K562 (cell line): ENCODE measurements around the gene PDE1A. TPM values are rescaled to one million over a fixed set of nuclear protein-coding genes. Genes with fewer than 3 reads are reported as not detected.

Source experiments
- ATAC-seq: fragments of 200-7000 bp; cut with Tn5 transposase; 3 replicates; pipeline ENCODE4 v1.9.1; 2020; ENCODE audit warnings: moderate library complexity
- BruUV-seq: library from RNA; stranded (reverse); fragments of 400-500 nt; replicated peaks from 2 replicates; lab custom pipeline; 2021; lab: Mats Ljungman, UMichigan
- CTCF ChIA-PET: fragments of 300-600 bp; formaldehyde crosslinking; extraction: SDS; loops from one replicate; lab custom pipeline; 2021; ENCODE audit warnings: low intra/inter-chr PET ratio; lab: Yijun Ruan, JAX
- POLR2A ChIA-PET: fragments of 300-600, 350-650 bp; sonication (Branson Sonifier 250); formaldehyde crosslinking; extraction: SDS; loops from one replicate; lab custom pipeline; 2021; ENCODE audit warnings: antibody characterized with exemption, inconsistent platforms; lab: Yijun Ruan, JAX
- DNase-seq, 4 experiments: peaks; one replicate each; pipeline versions ENCODE4 v3.0.0 to v3.0.0-alpha.2; 2011 to 2018; ENCODE audit warnings: low spot score in 3 of 4, mixed read lengths in 3 of 4; ENCODE audit errors: extremely low read depth in 1 of 4
- FAIRE-seq: peaks from 2 replicates; lab custom pipeline; 2011; peaks lifted over from hg19 to GRCh38; lab: Jason Lieb, UNC
- H2AFZ ChIP-seq: 2 replicates; pipeline ENCODE4 v1.6.0; 2011; ENCODE audit warnings: low read depth, low read length, control low read depth, inconsistent platforms
- H3K27ac ChIP-seq: fragments of 200-600 bp; 3 replicates; pipeline ENCODE4 v1.8.0; 2011; ENCODE audit warnings: low read depth, mild to moderate bottlenecking, control low read depth, inconsistent platforms, low read length, moderate library complexity, mixed read lengths; ENCODE audit errors: extremely low read depth
- H3K27me3 ChIP-seq, 2 experiments: fragments of 300-600 bp in 1 of 2; 2 replicates in 1 of 2; 3 replicates in 1 of 2; pipeline versions ENCODE4 v1.6.0 to v1.8.0; 2011; ENCODE audit warnings: inconsistent platforms in 2 of 2, low read length in 2 of 2, mild to moderate bottlenecking in 1 of 2, mixed read lengths in 1 of 2, moderate library complexity in 1 of 2; ENCODE audit not compliant: control insufficient read depth in 2 of 2, insufficient read depth in 2 of 2
- H3K36me3 ChIP-seq: fragments of 300-600 bp; 3 replicates; pipeline ENCODE4 v1.8.0; 2011; ENCODE audit warnings: mild to moderate bottlenecking, low read length, inconsistent platforms; ENCODE audit not compliant: control insufficient read depth, insufficient read depth
- H3K4me1 ChIP-seq, 2 experiments: fragments of 200-600 bp in 1 of 2; replicated peaks in 1 of 2; 2 replicates in 1 of 2; 3 replicates in 1 of 2; pipeline versions ENCODE4 v1.5.1 to v1.8.0; 2011; ENCODE audit warnings: inconsistent platforms in 2 of 2, low read length in 2 of 2, mild to moderate bottlenecking in 1 of 2, mixed read lengths in 1 of 2, moderate library complexity in 1 of 2; ENCODE audit not compliant: control insufficient read depth in 2 of 2, insufficient read depth in 2 of 2
- H3K4me2 ChIP-seq: 2 replicates; pipeline ENCODE4 v1.6.1; 2011; ENCODE audit warnings: low read length, control low read depth, inconsistent platforms, mixed read lengths; ENCODE audit not compliant: insufficient read depth
- H3K4me3 ChIP-seq: fragments of 200-600 bp; sonication (generic), shearing (Covaris generic); 2 replicates; pipeline ENCODE4 v1.5.1; 2016; ENCODE audit warnings: control low read depth, inconsistent platforms
- H3K79me2 ChIP-seq: fragments of 200-600 bp; 3 replicates; pipeline ENCODE4 v1.8.0; 2011; ENCODE audit warnings: low read length, inconsistent platforms; ENCODE audit not compliant: control insufficient read depth, insufficient read depth
- H3K9ac ChIP-seq, 2 experiments: 2 replicates each; pipeline versions ENCODE4 v1.6.0 to v1.6.1; 2011; ENCODE audit warnings: low read depth in 2 of 2, low read length in 2 of 2, control low read depth in 1 of 2, inconsistent platforms in 1 of 2, mild to moderate bottlenecking in 1 of 2, mixed read lengths in 1 of 2; ENCODE audit not compliant: insufficient read depth in 1 of 2
- H3K9me1 ChIP-seq: one replicate; pipeline ENCODE4 v1.6.0; 2011; ENCODE audit warnings: inconsistent platforms, mild to moderate bottlenecking, low read length, moderate library complexity; ENCODE audit not compliant: control insufficient read depth, insufficient read depth
- H3K9me3 ChIP-seq: replicated peaks from 2 replicates; pipeline ENCODE4 v1.5.1; 2011; ENCODE audit warnings: low read depth, low read length, inconsistent platforms; ENCODE audit not compliant: control insufficient read depth, insufficient read depth
- H4K20me1 ChIP-seq: replicated peaks from 2 replicates; pipeline ENCODE4 v1.6.1; 2011; ENCODE audit warnings: low read length, inconsistent platforms, mixed read lengths; ENCODE audit not compliant: control insufficient read depth, insufficient read depth
- ARID3A ChIP-seq: IDR thresholded peaks from 2 replicates; pipeline ENCODE4 v1.6.1; 2012; ENCODE audit warnings: low read depth, low read length, improper control_type of control experiment, borderline replicate concordance
- LARP7 ChIP-seq: fragments of 450-650 bp; IDR thresholded peaks from 2 replicates; pipeline ENCODE4 v1.6.1; 2016
- MAFG ChIP-seq: fragments of 450-650 bp; conservative IDR thresholded peaks from 2 replicates; pipeline ENCODE4 v1.6.1; 2016; ENCODE audit warnings: missing genetic modification characterization, missing compliant biosample characterization
- NCOA1 ChIP-seq: fragments of 450-650 bp; IDR thresholded peaks from 2 replicates; pipeline ENCODE4 v1.6.1; 2016; ENCODE audit warnings: low read depth
- NRF1 ChIP-seq, 2 experiments: fragments of 450-650 bp; IDR thresholded peaks in 1 of 2; conservative IDR thresholded peaks in 1 of 2; 2 replicates each; pipeline ENCODE4 v1.6.1; 2014; ENCODE audit warnings: mild to moderate bottlenecking in 2 of 2
- POLR2G ChIP-seq: fragments of 200-400 bp; formaldehyde crosslinking; IDR thresholded peaks from 2 replicates; pipeline ENCODE4 v1.6.1; 2017; ENCODE audit warnings: low read depth, mild to moderate bottlenecking, antibody characterized with exemption, low read length, moderate library complexity
- SAFB2 ChIP-seq: fragments of 200-400 bp; formaldehyde crosslinking; IDR thresholded peaks from 2 replicates; pipeline ENCODE4 v1.6.1; 2018; ENCODE audit warnings: borderline replicate concordance, low read length, low read depth, moderate library complexity; ENCODE audit not compliant: severe bottlenecking
- TAF7 ChIP-seq: fragments of 450-650 bp; IDR thresholded peaks from 2 replicates; pipeline ENCODE4 v1.6.1; 2016; ENCODE audit warnings: missing genetic modification characterization, missing compliant biosample characterization
- WHSC1 ChIP-seq: IDR thresholded peaks from one replicate; pipeline ENCODE4 v1.6.1; 2012; ENCODE audit warnings: low read length, control low read depth, inconsistent platforms
- ZEB2 ChIP-seq: fragments of 450-650 bp; IDR thresholded peaks from 2 replicates; pipeline ENCODE4 v1.6.1; 2016
- ZNF253 ChIP-seq: fragments of 250-450 bp; sonication (Bioruptor Pico); conservative IDR thresholded peaks from 2 replicates; pipeline ENCODE4 v1.6.1; 2021; ENCODE audit warnings: mild to moderate bottlenecking
- WGBS: fragments of 100-300 bp; shearing (Covaris generic); methylation state at CpG from one replicate; pipeline ENCODE4 v1.1.6; 2016; ENCODE audit warnings: low coverage, mixed read lengths; ENCODE audit not compliant: insufficient coverage; ENCODE audit errors: missing lambda C conversion rate; 5-methylcytosine and 5-hydroxymethylcytosine counted together
- in situ Hi-C: fragments of 300-500 bp; cut with MboI; formaldehyde crosslinking; loops from 4 replicates; pipeline ENCODE4 v1.15.0; 2018; ENCODE audit warnings: inconsistent platforms, mixed read lengths
- intact Hi-C: fragments of 100-400 bp; cut with micrococcal nuclease; formaldehyde crosslinking; loops from 2 replicates; pipeline ENCODE4 v1.14.2; 2022
- polyA plus RNA-seq, 8 experiments: library from polyadenylated mRNA; depleted of rRNA in 4 of 8; stranded (reverse) in 5 of 8; unstranded in 3 of 8; fragments of >200 nt; fragmentation: Nextera tagmentation in 2 of 8; fragmentation: Illumina TruSeq in 1 of 8; extraction: Ambion mirVana in 2 of 8; extraction: Trizol in 1 of 8; gene quantifications; 2 replicates each; pipeline versions ENCODE4 v1.2.1 to v1.2.3, GENCODE V29; 2011 to 2014; ENCODE audit warnings: inconsistent platforms in 1 of 8, missing spikeins in 1 of 8
- total RNA-seq, 7 experiments: library from RNA; depleted of rRNA in 6 of 7; stranded (reverse); fragments of >200 nt in 6 of 7; fragmentation: Illumina TruSeq in 2 of 7; extraction: Trizol in 2 of 7; gene quantifications; 2 replicates each; pipeline versions ENCODE4 v1.2.1 to v1.2.3, GENCODE V29; 2011 to 2021; ENCODE audit warnings: low replicate concordance in 1 of 7
- TF ChIP-seq, protein P1 (sequence below): fragments of 250-450 bp; sonication (Bioruptor Pico); IDR thresholded peaks from 2 replicates; pipeline ENCODE4 v1.5.1; 2021; ENCODE audit warnings: mild to moderate bottlenecking

Gene PDE1A
- total and polyA plus RNA-seq, 9 of the 15 experiments (the other 6 are each of a cell fraction or from before 2014, with no cell fraction given), result 0.14 to 0.91 (median 0.32) TPM

GRCh38 chr2:182321096-182321495 lies 105.7 kb downstream of the PDE1A start (continued):
- TF ChIP-seq ARID3A (no peak), SAFB2 (no peak)

DNA sequence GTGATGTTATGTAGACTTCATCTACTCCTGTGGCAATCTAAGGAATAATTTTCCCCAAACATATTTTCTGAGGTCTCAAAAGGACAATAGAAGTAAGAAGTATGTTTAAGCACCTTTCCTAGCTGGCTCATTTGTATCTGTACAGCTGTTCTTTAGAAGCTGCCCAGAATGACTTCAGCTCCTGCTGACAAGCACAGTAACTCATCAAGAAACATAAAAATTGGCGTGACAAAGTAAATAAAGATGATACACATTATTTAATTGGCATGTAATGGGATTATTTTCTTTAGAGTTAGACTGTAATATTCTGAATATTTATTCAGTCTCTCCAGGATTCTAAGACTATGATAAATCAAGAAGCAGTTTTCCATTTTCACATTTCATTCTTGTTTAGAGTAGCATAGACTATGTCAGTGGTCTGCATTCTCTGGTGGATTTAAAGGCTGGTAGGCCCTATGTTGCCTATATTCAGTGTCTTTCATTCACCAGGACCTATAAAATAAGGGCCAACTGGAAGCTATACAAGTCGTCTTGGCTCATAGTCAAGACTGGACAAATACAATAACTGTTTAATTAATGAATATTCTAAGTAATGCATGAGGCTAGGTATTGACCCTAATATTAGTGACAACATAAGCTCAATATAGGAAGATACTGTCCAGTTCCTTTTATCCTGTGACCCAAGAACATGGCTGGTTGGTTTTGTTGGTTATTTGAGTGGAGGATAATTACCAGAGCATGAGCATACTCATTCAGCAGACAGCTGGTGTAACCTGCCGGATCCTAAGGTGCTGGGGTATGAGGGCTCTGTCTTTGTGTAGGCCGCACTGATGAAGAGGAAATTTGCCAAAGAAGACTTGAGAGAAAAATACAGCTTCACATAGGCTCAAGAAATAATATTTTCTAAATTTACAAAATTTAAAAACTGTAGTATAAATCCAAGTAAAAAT lies 107.0 kb downstream of the PDE1A start:
- no peaks in the 10 kb centered on the region for H3K27me3 ChIP-seq
- no peaks in the 10 kb centered on the region for H3K9me1 ChIP-seq
- WGBS, result 2% methylated on average over 4 of the region's 4 CpGs
- intact Hi-C loops, result no loop called here
- no TSS peak for BruUV-seq
- no peaks in the 10 kb centered on the region for H3K9me3 ChIP-seq
- FAIRE-seq (no peak), DNase-seq (no peak), ATAC-seq (no peak)
- in situ Hi-C loops, result no loop called here
- H4K20me1 ChIP-seq, result no peaks in the 10 kb centered on the region
- H3K9ac ChIP-seq, result no peak overlapping the region
- POLR2A ChIA-PET, result no interaction called here
- no peaks in the 10 kb centered on the region for H3K36me3 ChIP-seq
- no peak overlapping the region for H3K4me2 ChIP-seq
- CTCF ChIA-PET, result interaction anchor here (0.8 kb wide), 1 partner anchor 60 kb away, joined by 4 read pairs; no protein-coding TSS in a partner anchor
- H3K4me1 ChIP-seq, result no peaks in the 10 kb centered on the region
- H3K27ac ChIP-seq, result no peak overlapping the region
- no peak overlapping the region for H2AFZ ChIP-seq
- H3K79me2 ChIP-seq, result no peaks in the 10 kb centered on the region
- no peak overlapping the region for H3K4me3 ChIP-seq
- TF ChIP-seq NRF1 (conservative IDR thresholded peaks at IDR 0.05 in 1 of 2, IDR thresholded peaks at IDR 0.05 in 1 of 2), result no peak
- no peak for TF ChIP-seq MAFG (tag)
- no peak for TF ChIP-seq LARP7
- TF ChIP-seq, protein P1, sequence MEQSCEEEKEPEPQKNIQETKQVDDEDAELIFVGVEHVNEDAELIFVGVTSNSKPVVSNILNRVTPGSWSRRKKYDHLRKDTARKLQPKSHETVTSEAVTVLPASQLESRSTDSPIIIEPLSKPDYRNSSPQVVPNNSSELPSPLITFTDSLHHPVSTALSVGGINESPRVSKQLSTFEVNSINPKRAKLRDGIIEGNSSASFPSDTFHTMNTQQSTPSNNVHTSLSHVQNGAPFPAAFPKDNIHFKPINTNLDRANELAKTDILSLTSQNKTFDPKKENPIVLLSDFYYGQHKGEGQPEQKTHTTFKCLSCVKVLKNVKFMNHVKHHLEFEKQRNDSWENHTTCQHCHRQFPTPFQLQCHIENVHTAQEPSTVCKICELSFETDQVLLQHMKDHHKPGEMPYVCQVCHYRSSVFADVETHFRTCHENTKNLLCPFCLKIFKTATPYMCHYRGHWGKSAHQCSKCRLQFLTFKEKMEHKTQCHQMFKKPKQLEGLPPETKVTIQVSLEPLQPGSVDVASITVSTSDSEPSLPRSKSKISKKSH, result no peak
- TF ChIP-seq NCOA1, result no peak
- no peak for TF ChIP-seq ZEB2
- no peak for TF ChIP-seq WHSC1
- no peak for TF ChIP-seq TAF7 (tag)
- no peak for TF ChIP-seq ZNF253
- TF ChIP-seq POLR2G, result no peak
